Measurements from ENCODE around the gene BAG5. TPM values are rescaled to one million over a fixed set of nuclear protein-coding genes. Genes with fewer than 3 reads are reported as not detected.

Gene BAG5
- total and polyA plus RNA-seq, 2 of the 8 experiments (the other 6 are each of a cell fraction or from before 2014, with no cell fraction given), result 7.4 to 29.5 TPM

GRCh38 chr14:103547455-103547940, 15.0 kb downstream of the BAG5 start:
- Histone ChIP-seq H3K56ac (replicated peaks; ENCODE audit: insufficient read length, low read depth, low read length) (no peak overlapping the region), H4K5ac (ENCODE audit: insufficient read length, low read depth, low read length) (no peak overlapping the region), H3K4me1 (replicated peaks in 1 of 4; ENCODE audit: control insufficient read depth in 3 of 4, insufficient read depth in 4 of 4, low read length in 3 of 4) (peaks cover 0 to 20% (median 16%) of the 10 kb centered on the region in 4 experiments; a peak in 6 of 7 replicates), H3K4me2 (ENCODE audit: insufficient read depth in 1 of 2, low read depth in 2 of 2, low read length in 2 of 2) (no peak overlapping the region), H2BK5ac (ENCODE audit: low read depth, low read length) (peak overlapping the region; percentile 60; the same call in 1 of the 2 replicates), H3K79me1 (ENCODE audit: low read depth, low read length) (no peaks in the 10 kb centered on the region), H4K91ac (replicated peaks; ENCODE audit: insufficient read length, low read length) (no peak overlapping the region), H2AFZ (ENCODE audit: low read length) (no peak overlapping the region), H4K8ac (ENCODE audit: extremely low read depth, insufficient read depth, low read length) (no peak overlapping the region), H2BK120ac (replicated peaks; ENCODE audit: low read depth, low read length) (no peak overlapping the region), H2BK20ac (ENCODE audit: low read length) (no peak overlapping the region), H3K36me3 (ENCODE audit: control insufficient read depth in 2 of 4, insufficient read depth in 4 of 4, low read length in 3 of 4) (no peaks in the 10 kb centered on the region), H3K9me3 (ENCODE audit: insufficient read depth in 2 of 2, low read depth in 1 of 2, low read length in 1 of 2) (no peaks in the 10 kb centered on the region), H3K79me2 (ENCODE audit: control insufficient read depth in 1 of 2, insufficient read depth in 2 of 2, low read length in 2 of 2) (no peaks in the 10 kb centered on the region), H3K14ac (ENCODE audit: insufficient read length) (no peak overlapping the region), H3K23ac (ENCODE audit: insufficient read length) (no peak overlapping the region), H3K27me3 (replicated peaks in 1 of 4; ENCODE audit: control insufficient read depth in 3 of 4, extremely low read depth in 1 of 4, insufficient read depth in 3 of 4, low read length in 3 of 4) (no peaks in the 10 kb centered on the region), H3K9ac (replicated peaks in 1 of 4; ENCODE audit: extremely low read depth in 1 of 4, low read depth in 3 of 4, low read length in 3 of 4) (no peak overlapping the region), H2BK15ac (ENCODE audit: low read length) (no peak overlapping the region), H2BK12ac (ENCODE audit: low read depth, low read length) (no peak overlapping the region), H2AK5ac (ENCODE audit: low read depth, low read length) (no peak overlapping the region), H3K27ac (ENCODE audit: low read depth, low read length) (no peak overlapping the region), H3K23me2 (ENCODE audit: low read depth, low read length) (no peaks in the 10 kb centered on the region), H4K20me1 (replicated peaks in 1 of 2; ENCODE audit: control insufficient read depth in 1 of 2, insufficient read depth in 2 of 2, low read length in 2 of 2) (peaks cover 0 to 4% of the 10 kb centered on the region in 2 experiments), H3K4me3 (ENCODE audit: extremely low read depth in 1 of 4, insufficient read depth in 2 of 4, low read depth in 3 of 4, low read length in 4 of 4) (no peak overlapping the region), H3K4ac (replicated peaks; ENCODE audit: insufficient read length, low read depth, low read length) (no peak overlapping the region), H3K18ac (ENCODE audit: extremely low read depth, low read length) (no peak overlapping the region)
- POLR2A ChIA-PET (ENCODE audit: partially characterized antibody), result interaction anchor here (0.8 to 29.8 kb wide), 6 partner anchors 9 to 35 kb away, joined by 3 to 844 read pairs (median 5); partner anchors contain the start of genes BAG5, CKB and COA8
- CTCF ChIA-PET (ENCODE audit: partially characterized antibody), result interaction anchor here (0.6 to 28.8 kb wide), 11 partner anchors 9 to 159 kb away, joined by 3 to 921 read pairs (median 6); partner anchors contain the start of genes CKB and TRMT61A
- DNase-seq (ENCODE audit: low read depth in 1 of 2, low spot score in 2 of 2) (no peak), FAIRE-seq (no peak)
- 84% methylated on average over 10 of the region's 11 CpGs; no CpG with 5 or more reads in 1 of the 2 experiments for WGBS, 2 experiments (ENCODE audit: extremely low coverage in 1 of 2, insufficient coverage in 1 of 2, insufficient read length in 1 of 2, insufficient replicate concordance in 2 of 2, low coverage in 1 of 2, low lambda C conversion rate in 2 of 2, missing lambda C conversion rate in 1 of 2)
- TF ChIP-seq RAD21 (IDR thresholded peaks at IDR 0.05 in 1 of 2, conservative IDR thresholded peaks at IDR 0.05 in 1 of 2; ENCODE audit: low read depth in 2 of 2, low read length in 2 of 2), result no peak
- no peak for TF ChIP-seq ATF2 (IDR thresholded peaks at IDR 0.05; ENCODE audit: low read length)
- TF ChIP-seq GABPA (IDR thresholded peaks at IDR 0.05; ENCODE audit: borderline replicate concordance, insufficient read depth, low read length), result no peak
- TF ChIP-seq SIX5 (IDR thresholded peaks at IDR 0.05; ENCODE audit: low read depth, low read length), result no peak
- TF ChIP-seq CTCF (IDR thresholded peaks at IDR 0.05; ENCODE audit: control extremely low read depth in 1 of 3, insufficient read depth in 1 of 3, low read depth in 1 of 3, low read length in 3 of 3), result no peak
- no peak for TF ChIP-seq RXRA (IDR thresholded peaks at IDR 0.05; ENCODE audit: insufficient read depth, low read depth, low read length)
- TF ChIP-seq BRCA1 (IDR thresholded peaks at IDR 0.05; ENCODE audit: low read depth, low read length), result no peak
- TF ChIP-seq CHD1 (IDR thresholded peaks at IDR 0.05; ENCODE audit: low read depth, low read length), result no peak

All from H1 (cell line).